A204.1 (cell line): ENCODE measurements around the gene PCYOX1L.
"Not testable (repeated sequence)": the region's sequence is repeated elsewhere in the genome, so short reads cannot be mapped to it uniquely, and the experiment has no call there.

ENCODE experiments used
- FAIRE-seq: peaks from 2 replicates; lab custom pipeline; 2012; peaks lifted over from hg19 to GRCh38; lab: Jason Lieb, UNC

The PCYOX1L gene

GRCh38 chr5:149388498-149389190 is 30.8 kb downstream of the PCYOX1L start:
- no peak for FAIRE-seq

- FAIRE-seq, result no peak
These were observed 32.0 kb downstream of the PCYOX1L start for GRCh38 chr5:149389552-149390495.

GRCh38 chr5:149391076-149391475 is 33.2 kb downstream of the PCYOX1L start:
- not testable (repeated sequence) for FAIRE-seq

GRCh38 chr5:149391524-149391923 is 33.7 kb downstream of the PCYOX1L start:
- no peak for FAIRE-seq

GRCh38 chr5:149392718-149393117 is 34.9 kb downstream of the PCYOX1L start:
- no peak for FAIRE-seq

- not testable (repeated sequence) for FAIRE-seq
These were observed 37.1 kb downstream of the PCYOX1L start for GRCh38 chr5:149394996-149395395.

- FAIRE-seq, result no peak
These were observed 39.7 kb downstream of the PCYOX1L start for GRCh38 chr5:149397530-149397929.

- not testable (repeated sequence) for FAIRE-seq
These were observed 41.0 kb downstream of the PCYOX1L start for GRCh38 chr5:149398747-149399266.

- no peak for FAIRE-seq
These were observed 41.9 kb downstream of the PCYOX1L start for GRCh38 chr5:149399775-149400174.

GRCh38 chr5:149400304-149400703 is 42.5 kb downstream of the PCYOX1L start:
- no peak for FAIRE-seq

- FAIRE-seq, result no peak
These were observed 43.2 kb downstream of the PCYOX1L start for GRCh38 chr5:149401051-149401450.

GRCh38 chr5:149402291-149402690 is 44.4 kb downstream of the PCYOX1L start:
- no peak for FAIRE-seq

GRCh38 chr5:149403923-149404745 is 46.3 kb downstream of the PCYOX1L start:
- FAIRE-seq, result no peak

- FAIRE-seq, result no peak
These were observed 47.1 kb downstream of the PCYOX1L start for GRCh38 chr5:149404746-149405549.

GRCh38 chr5:149405550-149406202 is 47.8 kb downstream of the PCYOX1L start:
- no peak for FAIRE-seq

GRCh38 chr5:149406203-149406978 is 48.5 kb downstream of the PCYOX1L start:
- FAIRE-seq, result no peak

GRCh38 chr5:149406979-149407306 is 49.1 kb downstream of the PCYOX1L start:
- FAIRE-seq, result no peak

- no peak for FAIRE-seq
These were observed 49.7 kb downstream of the PCYOX1L start for GRCh38 chr5:149407323-149408251.
